AG04449 (cell line): Measurements from ENCODE around the gene CIZ1.

ENCODE experiments used
- CTCF ChIA-PET: fragments of 350-600 bp; formaldehyde crosslinking; extraction: SDS; loops from one replicate; lab custom pipeline; 2021; ENCODE audit warnings: antibody characterized with exemption; lab: Yijun Ruan, JAX
- POLR2A ChIA-PET: fragments of 400-600, 350-600 bp; formaldehyde crosslinking; extraction: SDS; loops from one replicate; lab custom pipeline; 2020; ENCODE audit warnings: antibody characterized with exemption, inconsistent platforms; lab: Yijun Ruan, JAX
- DNase-seq: peaks from one replicate; pipeline ENCODE4 v3.0.0-alpha.2; 2010; ENCODE audit warnings: low read depth, low spot score
- H3K4me3 ChIP-seq: 2 replicates; pipeline ENCODE4 v1.5.1; 2011; ENCODE audit warnings: low read depth, mild to moderate bottlenecking, control low read depth, low read length
- CTCF ChIP-seq: IDR thresholded peaks from one replicate; pipeline ENCODE4 v1.5.1; 2011; ENCODE audit warnings: mild to moderate bottlenecking, moderate library complexity, low read length, control low read depth, inconsistent platforms; ENCODE audit not compliant: insufficient read depth; ENCODE audit errors: missing control alignments

The CIZ1 gene

GRCh38 chr9:128226412-128226801, 35.0 kb upstream of the CIZ1 start:
- CTCF ChIA-PET = interaction anchor here (0.9 kb wide), 1 partner anchor 29 kb away, joined by 3 read pairs; no protein-coding TSS in a partner anchor
- no peak for DNase-seq
- POLR2A ChIA-PET = no interaction called here
- H3K4me3 ChIP-seq = no peak overlapping the region
- TF ChIP-seq CTCF = no peak

GRCh38 chr9:128225770-128226411, 34.5 kb upstream of the CIZ1 start:
- POLR2A ChIA-PET = no interaction called here
- DNase-seq = no peak
- no peak for TF ChIP-seq CTCF
- H3K4me3 ChIP-seq = no peak overlapping the region
- CTCF ChIA-PET = interaction anchor here (1.1 to 1.3 kb wide), 2 partner anchors 16 to 108 kb away, joined by 3 to 4 read pairs; no protein-coding TSS in a partner anchor

GRCh38 chr9:128224877-128225276, 33.5 kb upstream of the CIZ1 start:
- ChIA-PET POLR2A (no interaction called here), CTCF (interaction anchor here (1.1 to 1.3 kb wide), 3 partner anchors 9 to 107 kb away, joined by 3 to 4 read pairs (median 3); no protein-coding TSS in a partner anchor)
- no peak for TF ChIP-seq CTCF
- H3K4me3 ChIP-seq = no peak overlapping the region
- DNase-seq = no peak

GRCh38 chr9:128222880-128223670, 31.7 kb upstream of the CIZ1 start:
- CTCF ChIA-PET = no interaction called here
- POLR2A ChIA-PET = no interaction called here
- no peak for DNase-seq
- no peak for TF ChIP-seq CTCF
- no peak overlapping the region for H3K4me3 ChIP-seq

- CTCF ChIA-PET = no interaction called here
- no peak for DNase-seq
- no peak overlapping the region for H3K4me3 ChIP-seq
- TF ChIP-seq CTCF = no peak
- POLR2A ChIA-PET = no interaction called here
These were observed 30.7 kb upstream of the CIZ1 start for GRCh38 chr9:128222026-128222425.

GRCh38 chr9:128219831-128220230, 28.5 kb upstream of the CIZ1 start:
- ChIA-PET POLR2A (no interaction called here), CTCF (no interaction called here)
- TF ChIP-seq CTCF = no peak

More at GRCh38 chr9:128219831-128220230, 28.5 kb upstream of the CIZ1 start:
- DNase-seq = no peak
- no peak overlapping the region for H3K4me3 ChIP-seq
